ENCODE measurements around the gene ELF1.

GRCh38 chr13:40968416-40969000 lies 50.6 kb downstream of the ELF1 start:
- no peak for TF ChIP-seq CTCF (IDR thresholded peaks at IDR 0.05)
- TF ChIP-seq POLR2A (IDR thresholded peaks at IDR 0.05), result no peak
- no peak for TF ChIP-seq EP300 (IDR thresholded peaks at IDR 0.05)

Measured in tibial nerve (tissue), 4 donors.